Activated CD8-positive, alpha-beta T cell treated with anti-CD3 and anti-CD28 coated beads for 36 hours (primary cell): ENCODE data around the gene MARCHF2. TPM values are rescaled to one million over a fixed set of nuclear protein-coding genes. Genes with fewer than 3 reads are reported as not detected.

ENCODE experiments used
- ATAC-seq: fragments of 200-7000 bp; cut with Tn5 transposase; one replicate; pipeline ENCODE4 v1.10.0; 2021; ENCODE audit warnings: mild to moderate bottlenecking, moderate library complexity
- CTCF ChIA-PET: fragments of 350-600 bp; sonication (Branson Sonifier 250); formaldehyde crosslinking; loops from one replicate; lab custom pipeline; 2021; ENCODE audit warnings: antibody characterized with exemption; lab: Charles Lee
- POLR2A ChIA-PET: fragments of 350-600 bp; sonication (Branson Sonifier 250); formaldehyde crosslinking; loops from one replicate; lab custom pipeline; 2021; ENCODE audit warnings: antibody characterized with exemption; lab: Charles Lee
- DNase-seq: peaks from one replicate; pipeline ENCODE4 v3.0.0-alpha.2; 2020
- H3K27ac Mint-ChIP-seq: one replicate; pipeline ENCODE4 v1.8.0; 2021; ENCODE audit warnings: mild to moderate bottlenecking, mixed read lengths
- H3K27me3 Mint-ChIP-seq: one replicate; pipeline ENCODE4 v1.8.0; 2021; ENCODE audit warnings: mixed read lengths
- H3K36me3 Mint-ChIP-seq: one replicate; pipeline ENCODE4 v1.8.0; 2021; ENCODE audit warnings: low read depth, mixed read lengths
- H3K4me1 Mint-ChIP-seq: one replicate; pipeline ENCODE4 v1.8.0; 2021; ENCODE audit warnings: low read depth, mixed read lengths
- H3K4me3 Mint-ChIP-seq: one replicate; pipeline ENCODE4 v1.8.0; 2021; ENCODE audit warnings: mild to moderate bottlenecking, moderate library complexity, mixed read lengths
- H3K9me3 Mint-ChIP-seq: one replicate; pipeline ENCODE4 v1.8.0; 2021; ENCODE audit warnings: mixed read lengths
- CTCF ChIP-seq: fragments of 200-600 bp; IDR thresholded peaks from one replicate; pipeline ENCODE4 v1.8.0; 2022; ENCODE audit warnings: antibody characterized with exemption, mild to moderate bottlenecking
- intact Hi-C: fragments of 100-400 bp; cut with micrococcal nuclease; formaldehyde crosslinking; loops from one replicate; pipeline ENCODE4 v1.10.0; 2022
- total RNA-seq, 2 experiments: library from RNA; stranded (reverse); gene quantifications; one replicate each; pipeline ENCODE4 v1.2.3, GENCODE V29; 2021

Gene MARCHF2
- total RNA-seq, 2 experiments from 2014 or later: 8.0 to 8.6 TPM

GRCh38 chr19:8397746-8398310 is 15.3 kb upstream of the MARCHF2 start:
- POLR2A ChIA-PET: interaction anchor here (1.0 to 1.5 kb wide), 3 partner anchors 10 to 74 kb away, joined by 3 read pairs; no protein-coding TSS in a partner anchor
- no peak for ATAC-seq

GRCh38 chr19:8398311-8398771 is 14.8 kb upstream of the MARCHF2 start:
- H3K36me3 Mint-ChIP-seq: peaks cover 13% of the 10 kb centered on the region
- POLR2A ChIA-PET: interaction anchor here (1.0 to 1.5 kb wide), 3 partner anchors 10 to 75 kb away, joined by 3 read pairs; no protein-coding TSS in a partner anchor

More at GRCh38 chr19:8397746-8398310, 15.3 kb upstream of the MARCHF2 start:
- no peaks in the 10 kb centered on the region for H3K27me3 Mint-ChIP-seq
- intact Hi-C loops: no loop called here
- H3K4me1 Mint-ChIP-seq: peaks cover 26% of the 10 kb centered on the region
- H3K27ac Mint-ChIP-seq: no peak overlapping the region
- H3K36me3 Mint-ChIP-seq: peaks cover 10% of the 10 kb centered on the region
- CTCF ChIA-PET: interaction anchor here (1.2 to 5.7 kb wide), 6 partner anchors 13 to 56 kb away, joined by 3 to 46 read pairs (median 4); partner anchors contain the start of gene MARCHF2
- no peak overlapping the region for H3K4me3 Mint-ChIP-seq
- no peak for DNase-seq
- no peaks in the 10 kb centered on the region for H3K9me3 Mint-ChIP-seq
- no peak for TF ChIP-seq CTCF

GRCh38 chr19:8399681-8400188 is 13.4 kb upstream of the MARCHF2 start:
- H3K9me3 Mint-ChIP-seq: no peaks in the 10 kb centered on the region
- intact Hi-C loops: no loop called here
- ChIA-PET POLR2A (no interaction called here), CTCF (interaction anchor here (5.7 kb wide), 1 partner anchor 45 kb away, joined by 46 read pairs; no protein-coding TSS in a partner anchor)
- H3K4me3 Mint-ChIP-seq: no peak overlapping the region
- no peak for ATAC-seq
- H3K4me1 Mint-ChIP-seq: peaks cover 22% of the 10 kb centered on the region
- no peaks in the 10 kb centered on the region for H3K27me3 Mint-ChIP-seq
- no peak for DNase-seq
- peaks cover 16% of the 10 kb centered on the region for H3K36me3 Mint-ChIP-seq
- H3K27ac Mint-ChIP-seq: no peak overlapping the region
- no peak for TF ChIP-seq CTCF

More at GRCh38 chr19:8398311-8398771, 14.8 kb upstream of the MARCHF2 start:
- no peak for ATAC-seq
- no peak for DNase-seq
- H3K4me1 Mint-ChIP-seq: peaks cover 23% of the 10 kb centered on the region
- no peak overlapping the region for H3K27ac Mint-ChIP-seq
- TF ChIP-seq CTCF: no peak
- CTCF ChIA-PET: interaction anchor here (1.0 to 5.7 kb wide), 6 partner anchors 14 to 57 kb away, joined by 3 to 46 read pairs (median 4); partner anchors contain the start of gene MARCHF2
- intact Hi-C loops: no loop called here
- no peak overlapping the region for H3K4me3 Mint-ChIP-seq
- no peaks in the 10 kb centered on the region for H3K9me3 Mint-ChIP-seq
- no peaks in the 10 kb centered on the region for H3K27me3 Mint-ChIP-seq

GRCh38 chr19:8401981-8402411 is 11.1 kb upstream of the MARCHF2 start:
- Mint-ChIP-seq H3K27me3 (no peaks in the 10 kb centered on the region), H3K27ac (no peak overlapping the region), H3K4me3 (no peak overlapping the region), H3K36me3 (peaks cover 14% of the 10 kb centered on the region), H3K4me1 (peaks cover 5% of the 10 kb centered on the region), H3K9me3 (no peaks in the 10 kb centered on the region)
- ATAC-seq (no peak), DNase-seq (no peak)
- POLR2A ChIA-PET: no interaction called here
- CTCF ChIA-PET: interaction anchor here (5.7 kb wide), 1 partner anchor 48 kb away, joined by 46 read pairs; no protein-coding TSS in a partner anchor
- no peak for TF ChIP-seq CTCF
- intact Hi-C loops: no loop called here
